Aorta (tissue), 5 donors: ENCODE measurements around the gene SOX5. TPM values are rescaled to one million over a fixed set of nuclear protein-coding genes. Genes with fewer than 3 reads are reported as not detected.

ENCODE experiments used
- ATAC-seq: fragments of 200-7000 bp; cut with Tn5 transposase; one replicate; pipeline ENCODE4 v1.9.1; 2022; ENCODE audit warnings: moderate library complexity; ENCODE audit not compliant: low FRiP score
- DNase-seq, 2 donors: peaks; one replicate each; pipeline ENCODE4 v3.0.0-alpha.2; 2020
- H3K27ac ChIP-seq, 2 donors: one replicate each; pipeline ENCODE4 v1.5.1; 2013; ENCODE audit warnings: low read length in 2 of 2, mild to moderate bottlenecking in 2 of 2, moderate library complexity in 2 of 2, control low read depth in 1 of 2, inconsistent platforms in 1 of 2, low read depth in 1 of 2
- H3K27me3 ChIP-seq, 2 donors: one replicate each; pipeline ENCODE4 v1.6.1; 2013; ENCODE audit warnings: control low read depth in 1 of 2, low read length in 1 of 2, mild to moderate bottlenecking in 1 of 2, moderate library complexity in 1 of 2; ENCODE audit not compliant: insufficient read depth in 2 of 2, control insufficient read depth in 1 of 2
- H3K36me3 ChIP-seq, 2 donors: one replicate each; pipeline ENCODE4 v1.6.1; 2013; ENCODE audit warnings: control low read depth in 1 of 2, low read length in 1 of 2, mild to moderate bottlenecking in 1 of 2; ENCODE audit not compliant: insufficient read depth in 2 of 2, control insufficient read depth in 1 of 2
- H3K4me1 ChIP-seq, 2 donors: one replicate each; pipeline ENCODE4 v1.6.1; 2013; ENCODE audit warnings: low read length in 2 of 2, control low read depth in 1 of 2, mild to moderate bottlenecking in 1 of 2, moderate library complexity in 1 of 2; ENCODE audit not compliant: insufficient read depth in 2 of 2, control insufficient read depth in 1 of 2
- H3K4me3 ChIP-seq, 2 donors: one replicate each; pipeline ENCODE4 v1.5.1; 2013; ENCODE audit warnings: low read length in 2 of 2, control low read depth in 1 of 2, mild to moderate bottlenecking in 1 of 2
- H3K9me3 ChIP-seq: one replicate; pipeline ENCODE4 v1.6.1; 2013; ENCODE audit warnings: mild to moderate bottlenecking, low read length; ENCODE audit not compliant: control insufficient read depth
- WGBS, 2 donors: extraction: QIAGEN DNeasy Blood & Tissue Kit; methylation state at CpG; one replicate each; pipeline ENCODE4 v1.1.7; 2013; 5-methylcytosine and 5-hydroxymethylcytosine counted together
- intact Hi-C, 2 donors: fragments of 100-400 bp; cut with DNase I; formaldehyde crosslinking; loops; one replicate each; pipeline versions ENCODE4 v1.14.2 to v1.15.0; 2022
- long read RNA-seq, 2 donors: library from polyadenylated mRNA; unstranded; transcript quantifications; one replicate each; pipeline ENCODE4 v2.0.0, GENCODE V29; 2020 to 2021
- polyA plus RNA-seq, 2 donors: library from polyadenylated mRNA; stranded (reverse); fragments of 200-250 nt; gene quantifications; one replicate each; pipeline ENCODE4 v1.2.3, GENCODE V29; 2013
- total RNA-seq, 2 donors: library from RNA; stranded (reverse); fragmentation: NEBNext Ultra II Directional; extraction: Animal tissue kit (Norgen Biotek cat#: 25700); gene quantifications; one replicate each; pipeline ENCODE4 v1.2.1, GENCODE V29; 2021
- donor health status: healthy with polysubstance abuse.
- donor health status: Bipolar disorder and iron deficiency.
- donor health status: DM: no; HTN: no; CAD: no.
- donor health status: DM: no; HTN: no; CAD: no.
- donor health status: DM: yes; HTN: yes; CAD: no.

Gene SOX5
- total RNA-seq (10 to 100 TPM; 54.2 to 58.3 TPM), polyA plus RNA-seq (1 to 10 TPM; 2.1 to 4.2 TPM)
- long read RNA-seq, donor 1, partial matches to known transcripts, result 1 of 33 reads
- long read RNA-seq, donor 1, other reads (novel, unspliced or antisense), result 32 of 33 reads
- long read RNA-seq, donor 2, partial matches to known transcripts, result 2 of 35 reads
- long read RNA-seq, donor 2, other reads (novel, unspliced or antisense), result 33 of 35 reads

DNA sequence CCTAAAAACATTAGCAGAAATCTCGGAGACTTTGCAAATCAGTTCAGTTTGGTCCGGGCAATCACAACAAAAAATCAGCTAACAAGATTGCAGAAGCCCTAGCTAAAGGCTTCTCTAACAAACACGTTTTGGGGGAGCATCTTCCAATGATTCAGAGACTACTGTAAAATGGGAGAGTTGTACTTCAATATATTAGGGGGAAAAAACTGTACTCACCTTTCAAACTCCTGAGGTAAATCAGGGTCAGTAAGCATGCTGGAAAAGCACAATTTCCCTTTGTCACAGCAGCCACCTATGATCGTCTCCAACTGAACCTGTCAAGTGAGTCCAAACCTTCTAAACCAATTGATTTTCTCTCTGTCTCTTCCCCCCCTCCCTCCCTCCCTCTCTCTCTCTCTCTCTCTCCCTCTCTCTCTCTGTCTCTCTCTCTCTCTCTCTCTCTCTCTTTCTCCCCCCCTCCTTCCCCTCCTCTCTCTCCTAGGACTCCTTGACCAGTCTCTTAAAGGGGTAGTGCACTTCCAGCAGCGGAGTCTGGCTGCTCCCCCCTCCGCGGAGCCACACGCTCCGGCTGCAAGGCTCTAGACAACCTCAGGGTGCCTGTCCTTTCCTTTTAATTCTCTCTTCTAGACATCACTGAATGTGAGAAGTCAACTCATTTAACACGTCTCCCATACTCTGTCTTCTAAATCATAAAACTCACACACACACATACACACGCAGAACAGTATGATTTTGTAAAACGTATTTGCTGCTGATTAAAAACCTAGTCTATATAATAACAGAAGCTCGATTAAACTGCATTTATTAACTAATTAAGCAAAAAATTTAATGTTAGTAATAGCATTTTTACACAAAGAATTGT lies at the start of gene SOX5:
TSS of gene SOX5 (minus strand) at position 323 of the 862 bp plus-strand sequence. CDS start at position 254, 69 bp downstream.
- DNase-seq (peak; percentile 62 to 79), ATAC-seq (peak; percentile 90)
- 2% methylated on average over 13 of the region's 13 CpGs for WGBS, 2 donors
- H3K27me3 ChIP-seq, result no peaks in the 10 kb centered on the region
- peak within 1 kb of the TSS; percentile 87 to 99 for H3K4me3 ChIP-seq
- H3K36me3 ChIP-seq, result no peaks in the 10 kb centered on the region
- H3K27ac ChIP-seq, result no peak within 1 kb of the TSS
- no peaks in the 10 kb centered on the region for H3K9me3 ChIP-seq
- intact Hi-C loops, result loop anchor here in 1 of 2 donors (10.0 kb wide), 1 partner anchor 745 kb away; no protein-coding TSS in a partner anchor
- no peaks in the 10 kb centered on the region for H3K4me1 ChIP-seq

DNA sequence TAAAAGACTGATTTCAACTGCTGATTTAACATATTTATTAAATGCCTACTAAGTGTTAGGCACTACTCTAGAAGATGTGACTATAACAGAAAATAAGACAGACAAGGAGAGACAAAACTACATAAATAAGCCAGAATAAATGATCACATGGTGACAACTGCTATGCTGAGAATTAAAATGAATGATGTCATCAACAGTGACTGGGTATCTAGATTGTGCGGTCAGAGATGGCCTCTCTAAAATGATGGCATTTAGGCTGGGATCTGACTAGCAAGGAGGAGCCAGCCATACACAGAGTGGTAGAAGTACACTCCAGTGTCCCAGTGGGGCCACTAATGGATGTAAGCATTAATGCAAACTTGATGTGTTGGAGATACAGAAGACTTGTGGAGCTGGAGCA lies 37.6 kb upstream of the SOX5 start:
- H3K4me1 ChIP-seq, result no peaks in the 10 kb centered on the region
- no peaks in the 10 kb centered on the region for H3K27me3 ChIP-seq
- no peak overlapping the region for H3K27ac ChIP-seq
- H3K4me3 ChIP-seq, result no peak overlapping the region
- no peaks in the 10 kb centered on the region for H3K36me3 ChIP-seq
- no peaks in the 10 kb centered on the region for H3K9me3 ChIP-seq
- intact Hi-C loops, result no loop called here
- WGBS, 2 donors, result 94 to 95% methylated on average over 1 of the region's 1 CpG
- ATAC-seq (no peak), DNase-seq (no peak)

DNA sequence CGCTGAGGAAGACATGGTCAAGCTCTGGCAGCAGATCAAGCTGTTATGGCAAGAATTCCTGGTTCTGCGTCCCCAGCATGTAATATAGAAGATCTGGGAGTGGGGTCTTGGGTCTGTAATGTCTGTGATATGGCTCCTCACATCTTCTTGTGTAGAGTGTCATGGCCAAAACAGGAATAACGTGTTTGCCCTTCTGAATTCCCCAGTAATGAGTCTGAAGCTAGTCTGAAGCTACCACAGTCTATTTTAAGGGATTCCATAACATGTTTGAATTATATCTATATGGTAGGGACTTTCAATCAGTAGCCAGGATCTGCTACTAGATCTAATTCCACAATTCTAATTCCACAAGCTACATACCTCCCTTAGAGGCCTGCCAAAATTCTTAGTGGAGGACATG lies 31.4 kb upstream of the SOX5 start:
- WGBS, 2 donors, result 96% methylated on average over 3 of the region's 3 CpGs
- intact Hi-C loops, result no loop called here
- H3K4me1 ChIP-seq, result no peaks in the 10 kb centered on the region

DNA sequence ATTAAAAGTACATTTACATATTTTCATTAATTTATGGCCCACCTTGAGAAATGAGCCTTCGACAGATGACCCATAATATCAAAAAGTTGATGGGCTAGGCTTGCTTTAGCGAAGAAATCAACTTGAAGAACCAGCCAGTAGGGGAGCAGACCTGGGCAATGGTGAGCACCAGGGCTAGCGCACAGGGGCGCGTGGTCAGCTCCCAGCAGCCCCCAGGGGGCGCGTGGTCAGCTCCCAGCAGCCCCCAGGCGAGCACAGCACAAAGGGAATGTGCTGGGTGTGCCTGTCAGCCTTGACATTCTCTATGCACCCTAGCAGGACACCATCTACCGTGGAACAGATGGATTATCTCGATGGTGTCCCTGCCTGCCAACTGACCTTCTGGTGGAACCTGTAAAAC lies 15.3 kb upstream of the SOX5 start:
- no peak for ATAC-seq
- no peaks in the 10 kb centered on the region for H3K36me3 ChIP-seq
- no peaks in the 10 kb centered on the region for H3K4me1 ChIP-seq
- H3K27me3 ChIP-seq, result no peaks in the 10 kb centered on the region
- 88 to 89% methylated on average over 10 of the region's 10 CpGs for WGBS, 2 donors
- no peaks in the 10 kb centered on the region for H3K9me3 ChIP-seq
- no peak overlapping the region for H3K4me3 ChIP-seq
- H3K27ac ChIP-seq, result no peak overlapping the region
- no peak for DNase-seq
- intact Hi-C loops, result no loop called here

More for the DNA sequence above, 31.4 kb upstream of the SOX5 start:
- ATAC-seq, result no peak
- DNase-seq, result no peak
- no peaks in the 10 kb centered on the region for H3K36me3 ChIP-seq
- no peaks in the 10 kb centered on the region for H3K27me3 ChIP-seq
- no peak overlapping the region for H3K4me3 ChIP-seq
- H3K27ac ChIP-seq, result no peak overlapping the region
- no peaks in the 10 kb centered on the region for H3K9me3 ChIP-seq

DNA sequence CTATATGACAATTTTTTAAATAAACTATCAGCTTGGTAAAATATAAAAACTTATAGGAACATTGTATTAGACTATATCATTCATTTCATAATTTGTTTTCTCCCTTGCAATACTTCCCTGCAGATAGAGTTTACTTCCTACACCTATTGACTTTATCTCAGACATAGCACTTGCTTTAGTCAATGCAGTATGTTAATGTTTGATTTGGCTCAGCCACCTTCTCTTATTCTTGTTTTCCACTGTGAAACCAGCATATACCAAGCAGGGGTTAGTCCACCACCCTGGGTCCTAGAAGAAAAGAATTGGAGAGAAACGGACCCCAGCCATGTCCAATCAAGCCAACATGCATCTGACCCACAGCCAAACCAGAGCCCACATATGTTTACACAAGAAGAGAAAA lies 10.4 kb upstream of the SOX5 start:
- Histone ChIP-seq H3K27me3 (no peaks in the 10 kb centered on the region), H3K9me3 (no peaks in the 10 kb centered on the region), H3K4me1 (no peaks in the 10 kb centered on the region), H3K4me3 (no peak overlapping the region), H3K27ac (no peak overlapping the region), H3K36me3 (no peaks in the 10 kb centered on the region)
- 48 to 61% methylated on average over 1 of the region's 1 CpG for WGBS, 2 donors
- intact Hi-C loops, result no loop called here
- no peak for ATAC-seq
- no peak for DNase-seq

DNA sequence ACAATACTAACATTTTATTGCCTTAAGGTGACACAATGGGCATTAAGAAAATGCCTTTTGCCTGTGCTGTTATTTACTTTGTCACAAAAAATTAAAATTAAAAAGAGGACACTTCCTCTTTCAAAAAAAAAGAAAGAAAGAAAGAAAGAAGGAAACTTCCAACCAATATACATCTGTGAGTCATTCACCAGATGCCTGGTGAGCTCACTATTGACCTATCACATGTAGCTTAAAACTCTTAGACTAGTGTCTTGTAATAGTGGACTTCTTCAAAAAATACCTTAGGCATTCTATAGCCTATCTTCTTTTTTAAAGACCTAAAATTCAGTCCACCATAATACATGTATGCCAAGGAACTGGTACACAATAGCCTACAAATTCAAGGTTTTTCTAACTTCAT lies 4.9 kb upstream of the SOX5 start:
- intact Hi-C loops, result no loop called here
- H3K27ac ChIP-seq, result no peak overlapping the region

DNA sequence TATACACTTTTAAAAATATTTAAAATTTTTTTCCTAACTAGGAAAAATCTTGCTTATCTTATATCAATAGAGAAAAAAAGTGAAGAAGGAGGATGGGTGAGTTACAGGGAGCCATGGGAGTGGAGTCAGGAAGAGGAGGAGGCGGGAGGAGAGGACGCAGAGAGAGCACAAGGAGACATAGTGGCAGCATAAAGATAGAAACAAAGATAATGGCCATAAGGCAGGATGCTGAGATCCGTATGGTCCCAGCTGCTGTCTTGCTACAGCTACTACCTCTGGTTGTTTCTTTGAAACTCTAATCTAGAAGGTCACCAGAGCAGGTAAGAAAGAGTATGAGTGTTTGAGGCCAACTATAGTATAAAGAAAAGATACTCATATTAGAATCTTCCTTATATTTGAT lies 2.6 kb upstream of the SOX5 start:
- WGBS, 2 donors, result 93 to 97% methylated on average over 3 of the region's 3 CpGs
- no peak overlapping the region for H3K4me3 ChIP-seq
- no peaks in the 10 kb centered on the region for H3K27me3 ChIP-seq
- H3K4me1 ChIP-seq, result no peaks in the 10 kb centered on the region
- intact Hi-C loops, result no loop called here
- ATAC-seq (no peak), DNase-seq (no peak)
- H3K27ac ChIP-seq, result no peak overlapping the region
- no peaks in the 10 kb centered on the region for H3K9me3 ChIP-seq
- H3K36me3 ChIP-seq, result no peaks in the 10 kb centered on the region

More for the DNA sequence above, 4.9 kb upstream of the SOX5 start:
- Histone ChIP-seq H3K9me3 (no peaks in the 10 kb centered on the region), H3K36me3 (no peaks in the 10 kb centered on the region), H3K4me3 (no peak overlapping the region), H3K4me1 (no peaks in the 10 kb centered on the region), H3K27me3 (no peaks in the 10 kb centered on the region)
- no peak for DNase-seq
- ATAC-seq, result no peak

DNA sequence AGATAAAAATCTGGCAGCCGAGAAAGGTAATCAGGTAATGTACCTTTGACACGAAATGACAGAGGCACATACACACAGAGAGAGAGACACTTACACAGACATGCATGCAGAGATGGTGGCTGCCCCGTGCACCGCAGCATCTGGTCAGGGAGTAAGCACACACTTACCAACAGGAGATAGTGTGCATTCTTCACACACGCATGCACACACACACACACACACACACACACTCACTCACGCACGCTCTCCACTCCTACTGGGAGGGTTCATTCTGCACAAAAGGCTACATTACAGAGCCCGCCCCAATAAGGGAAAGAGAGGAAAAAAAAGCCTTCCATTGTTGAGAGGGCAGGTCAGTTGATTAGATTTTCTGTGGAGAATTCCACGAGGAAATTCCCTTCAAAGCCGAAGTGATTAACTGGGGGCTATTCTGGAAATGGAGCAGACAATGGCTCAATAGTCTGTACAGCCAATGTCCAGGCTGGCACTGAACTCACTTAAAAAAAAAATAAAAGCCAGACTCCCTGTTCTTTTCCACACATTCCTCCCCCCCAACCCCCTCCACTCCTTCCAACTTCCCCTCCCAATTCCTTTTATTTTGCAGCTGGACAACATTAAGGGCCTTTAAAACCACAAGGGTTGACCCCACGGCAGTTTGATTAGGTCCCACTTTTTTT lies 1.4 kb upstream of the SOX5 start:
- DNase-seq, result no peak
- intact Hi-C loops, result no loop called here
- Histone ChIP-seq H3K36me3 (no peaks in the 10 kb centered on the region), H3K27ac (peak overlapping the region in 1 of 2 donors; percentile 1), H3K27me3 (no peaks in the 10 kb centered on the region), H3K4me1 (no peaks in the 10 kb centered on the region), H3K4me3 (peak overlapping the region; percentile 87 to 99), H3K9me3 (no peaks in the 10 kb centered on the region)
- WGBS, 2 donors, result 12 to 20% methylated on average over 11 of the region's 11 CpGs
- peak; percentile 71 for ATAC-seq
